Fibroblast of lung (primary cell): ENCODE data around the gene SCRT2. TPM values are rescaled to one million over a fixed set of nuclear protein-coding genes. Genes with fewer than 3 reads are reported as not detected.

Source experiments
- DNase-seq, 2 donors: peaks; one replicate each; pipeline versions ENCODE4 v3.0.0 to v3.0.0-alpha.2; 2010; ENCODE audit warnings: low read depth in 2 of 2
- H2AFZ ChIP-seq: 2 replicates; pipeline ENCODE4 v1.5.1; 2012; ENCODE audit warnings: low read length, control low read depth, inconsistent platforms
- H3K27ac ChIP-seq: 2 replicates; pipeline ENCODE4 v1.5.1; 2011; ENCODE audit warnings: low read length, control low read depth; ENCODE audit not compliant: insufficient read depth
- H3K27me3 ChIP-seq: 2 replicates; pipeline ENCODE4 v1.5.1; 2011; ENCODE audit warnings: mild to moderate bottlenecking, low read length; ENCODE audit not compliant: control insufficient read depth, insufficient read depth
- H3K36me3 ChIP-seq: 2 replicates; pipeline ENCODE4 v1.5.1; 2011; ENCODE audit warnings: low read length; ENCODE audit not compliant: control insufficient read depth, insufficient read depth
- H3K4me1 ChIP-seq: 2 replicates; pipeline ENCODE4 v1.5.1; 2011; ENCODE audit warnings: low read length; ENCODE audit not compliant: control insufficient read depth, insufficient read depth; ENCODE audit errors: extremely low read depth
- H3K4me2 ChIP-seq: 2 replicates; pipeline ENCODE4 v1.5.1; 2011; ENCODE audit warnings: low read length, control low read depth; ENCODE audit not compliant: insufficient read depth; ENCODE audit errors: extremely low read depth
- H3K4me3 ChIP-seq, 4 experiments: fragments of 200-600 bp in 1 of 4; sonication (generic) in 1 of 4; replicated peaks in 1 of 4; 2 replicates each; pipeline ENCODE4 v1.5.1; 2011 to 2016; ENCODE audit warnings: low read length in 4 of 4, low read depth in 3 of 4, mild to moderate bottlenecking in 3 of 4, control low read depth in 2 of 4, inconsistent platforms in 1 of 4, mixed read lengths in 1 of 4; ENCODE audit not compliant: insufficient read depth in 1 of 4; ENCODE audit errors: control extremely low read depth in 1 of 4
- H3K79me2 ChIP-seq: 2 replicates; pipeline ENCODE4 v1.5.1; 2012; ENCODE audit warnings: mild to moderate bottlenecking, low read length, inconsistent platforms; ENCODE audit not compliant: control insufficient read depth, insufficient read depth
- H3K9ac ChIP-seq: 2 replicates; pipeline ENCODE4 v1.5.1; 2011; ENCODE audit warnings: mild to moderate bottlenecking, low read length, control low read depth; ENCODE audit not compliant: insufficient read depth
- H3K9me3 ChIP-seq: 2 replicates; pipeline ENCODE4 v1.5.1; 2012; ENCODE audit warnings: low read depth, low read length; ENCODE audit not compliant: control insufficient read depth, insufficient read depth
- H4K20me1 ChIP-seq: 2 replicates; pipeline ENCODE4 v1.5.1; 2011; ENCODE audit warnings: low read length; ENCODE audit not compliant: control insufficient read depth, insufficient read depth; ENCODE audit errors: extremely low read depth
- CTCF ChIP-seq, 2 donors: IDR thresholded peaks in 1 of 2; conservative IDR thresholded peaks in 1 of 2; 1 replicate in 1 of 2; 2 replicates in 1 of 2; pipeline ENCODE4 v1.5.1; 2011 to 2012; ENCODE audit warnings: low read length in 2 of 2, control low read depth in 1 of 2, inconsistent platforms in 1 of 2, low read depth in 1 of 2, mild to moderate bottlenecking in 1 of 2
- EZH2 ChIP-seq: IDR thresholded peaks from 2 replicates; pipeline ENCODE4 v1.5.1; 2012; ENCODE audit warnings: low read length, control low read depth, mild to moderate bottlenecking; ENCODE audit errors: missing control alignments
- polyA plus RNA-seq, 2 donors: library from polyadenylated mRNA; depleted of rRNA in 1 of 2; stranded (reverse) in 1 of 2; unstranded in 1 of 2; fragments of >200 nt; gene quantifications; 2 replicates each; pipeline ENCODE4 v1.2.1, GENCODE V29; 2011 to 2012; ENCODE audit warnings: missing spikeins in 1 of 2
- total RNA-seq: library from RNA; depleted of rRNA; stranded (reverse); fragments of >200 nt; gene quantifications from 2 replicates; pipeline ENCODE4 v1.2.1, GENCODE V29; 2014

Gene SCRT2
- total and polyA plus RNA-seq, 2 donors (not counting 1 experiment from before 2014, with no cell fraction given), result not detected

- Histone ChIP-seq H4K20me1 (no peaks in the 10 kb centered on the region), H3K36me3 (no peaks in the 10 kb centered on the region), H3K4me1 (no peaks in the 10 kb centered on the region), H3K9me3 (no peaks in the 10 kb centered on the region), H2AFZ (no peak overlapping the region), H3K79me2 (no peaks in the 10 kb centered on the region), H3K4me3 (no peak overlapping the region), H3K9ac (no peak overlapping the region), H3K4me2 (no peak overlapping the region), H3K27me3 (peaks cover 20% of the 10 kb centered on the region), H3K27ac (no peak overlapping the region)
- no peak for TF ChIP-seq EZH2
- TF ChIP-seq CTCF (conservative IDR thresholded peaks at IDR 0.05 in 1 of 2, IDR thresholded peaks at IDR 0.05 in 1 of 2; ENCODE audit: low read depth in 1 of 2, low read length in 2 of 2), result no peak
- DNase-seq, result no peak
Measured at GRCh38 chr20:634148-634925, 41.3 kb downstream of the SCRT2 start.

DNA sequence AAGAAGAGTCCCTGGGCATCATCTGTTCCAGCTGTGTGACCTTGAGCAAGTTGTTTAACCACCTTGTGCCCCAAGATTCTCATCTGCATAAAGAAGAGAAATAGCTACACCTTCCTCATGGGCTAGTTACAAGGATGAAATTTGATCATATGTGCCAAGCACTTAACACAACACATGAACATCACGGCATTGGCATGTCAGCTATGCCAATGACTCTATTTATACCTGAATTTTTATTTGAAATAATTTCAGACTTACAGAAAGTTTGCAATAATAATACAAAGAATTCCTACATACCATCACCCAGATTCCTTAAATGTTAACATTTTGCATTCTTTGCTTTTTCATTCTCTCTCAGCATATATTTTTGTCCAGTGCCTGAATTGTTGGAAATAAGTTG, 44.5 kb downstream of the SCRT2 start:
- Histone ChIP-seq H3K4me2 (no peak overlapping the region), H2AFZ (no peak overlapping the region), H3K79me2 (no peaks in the 10 kb centered on the region), H3K36me3 (no peaks in the 10 kb centered on the region), H3K9me3 (no peaks in the 10 kb centered on the region), H3K27me3 (peaks cover 17% of the 10 kb centered on the region), H3K4me1 (no peaks in the 10 kb centered on the region), H4K20me1 (no peaks in the 10 kb centered on the region), H3K9ac (no peak overlapping the region), H3K4me3 (no peak overlapping the region), H3K27ac (no peak overlapping the region)
- no peak for DNase-seq
- TF ChIP-seq CTCF (conservative IDR thresholded peaks at IDR 0.05 in 1 of 2, IDR thresholded peaks at IDR 0.05 in 1 of 2; ENCODE audit: low read depth in 1 of 2, low read length in 2 of 2), result no peak
- no peak for TF ChIP-seq EZH2

GRCh38 chr20:626579-626978, 49.0 kb downstream of the SCRT2 start:
- no peaks in the 10 kb centered on the region for H4K20me1 ChIP-seq
- peaks cover 10% of the 10 kb centered on the region for H3K27me3 ChIP-seq
- TF ChIP-seq CTCF (conservative IDR thresholded peaks at IDR 0.05 in 1 of 2, IDR thresholded peaks at IDR 0.05 in 1 of 2; ENCODE audit: low read depth in 1 of 2, low read length in 2 of 2) (no peak), EZH2 (no peak)
- H3K4me2 ChIP-seq, result no peak overlapping the region
- no peak overlapping the region for H3K27ac ChIP-seq
- H3K4me1 ChIP-seq, result no peaks in the 10 kb centered on the region
- no peak overlapping the region for H2AFZ ChIP-seq
- no peaks in the 10 kb centered on the region for H3K36me3 ChIP-seq
- DNase-seq, result no peak
- H3K9ac ChIP-seq, result no peak overlapping the region
- H3K9me3 ChIP-seq, result no peaks in the 10 kb centered on the region
- no peak overlapping the region for H3K4me3 ChIP-seq
- no peaks in the 10 kb centered on the region for H3K79me2 ChIP-seq
